Natural killer cell (primary cell): Measurements from ENCODE around the gene SCO1. TPM values are rescaled to one million over a fixed set of nuclear protein-coding genes. Genes with fewer than 3 reads are reported as not detected.
A peak's percentile ranks its signal among the peaks of the same experiment; 100 is the strongest.
"Not testable (repeated sequence)": the region's sequence is repeated elsewhere in the genome, so short reads cannot be mapped to it uniquely, and the experiment has no call there.

Source experiments
- ATAC-seq, 3 donors: fragments of 150-1000 bp in 2 of 3; fragments of 200-7000 bp in 1 of 3; cut with Tn5 transposase; 1 replicate in 1 of 3; 2 replicates in 2 of 3; pipeline ENCODE4 v1.10.0; 2021; ENCODE audit warnings: mild to moderate bottlenecking in 2 of 3, moderate library complexity in 2 of 3
- DNase-seq, 2 donors: peaks; one replicate each; pipeline versions ENCODE4 v3.0.0 to v3.0.0-alpha.2; 2013 to 2021; ENCODE audit warnings: mixed read lengths in 1 of 2
- H3K27ac ChIP-seq: one replicate; pipeline ENCODE4 v1.5.1; 2013; ENCODE audit warnings: mild to moderate bottlenecking, low read length
- H3K27me3 ChIP-seq: one replicate; pipeline ENCODE4 v1.6.1; 2013; ENCODE audit warnings: low read length; ENCODE audit not compliant: control insufficient read depth, insufficient read depth
- H3K36me3 ChIP-seq: one replicate; pipeline ENCODE4 v1.6.1; 2013; ENCODE audit warnings: low read length; ENCODE audit not compliant: control insufficient read depth, insufficient read depth
- H3K4me1 ChIP-seq: one replicate; pipeline ENCODE4 v1.6.1; 2013; ENCODE audit warnings: low read length; ENCODE audit not compliant: control insufficient read depth, insufficient read depth
- H3K4me3 ChIP-seq: one replicate; pipeline ENCODE4 v1.5.1; 2013; ENCODE audit warnings: low read length
- H3K9me3 ChIP-seq: one replicate; pipeline ENCODE4 v1.6.1; 2013; ENCODE audit warnings: low read length; ENCODE audit not compliant: control insufficient read depth, insufficient read depth
- H3K27ac Mint-ChIP-seq, 2 donors: one replicate each; pipeline ENCODE4 v1.8.0; 2022; ENCODE audit warnings: mild to moderate bottlenecking in 2 of 2, mixed read lengths in 2 of 2, moderate library complexity in 1 of 2
- H3K27me3 Mint-ChIP-seq, 2 donors: one replicate each; pipeline ENCODE4 v1.8.0; 2022; ENCODE audit warnings: low read depth in 2 of 2, mixed read lengths in 2 of 2
- H3K36me3 Mint-ChIP-seq: one replicate; pipeline ENCODE4 v1.8.0; 2022; ENCODE audit warnings: mixed read lengths
- H3K4me1 Mint-ChIP-seq, 2 donors: one replicate each; pipeline ENCODE4 v1.8.0; 2022; ENCODE audit warnings: mixed read lengths in 2 of 2
- H3K4me3 Mint-ChIP-seq: one replicate; pipeline ENCODE4 v1.8.0; 2022; ENCODE audit warnings: mild to moderate bottlenecking, moderate library complexity, mixed read lengths
- H3K9me3 Mint-ChIP-seq, 2 donors: one replicate each; pipeline ENCODE4 v1.8.0; 2022; ENCODE audit warnings: mixed read lengths in 2 of 2
- WGBS: methylation state at CpG from one replicate; pipeline ENCODE4 v1.1.7; 2013; ENCODE audit warnings: missing lambda C conversion rate; ENCODE audit not compliant: insufficient coverage; 5-methylcytosine and 5-hydroxymethylcytosine counted together
- intact Hi-C: fragments of 100-400 bp; cut with micrococcal nuclease; formaldehyde crosslinking; loops from one replicate; pipeline ENCODE4 v1.14.2; 2022
- total RNA-seq, 4 donors: library from RNA; stranded (reverse); fragments of 120-200 nt in 1 of 4; gene quantifications; one replicate each; pipeline versions ENCODE4 v1.2.3 to v1.2.4, GENCODE V29; 2013 to 2022
- TF ChIP-seq, protein P1 (sequence below): fragments of 200-600 bp; IDR thresholded peaks from one replicate; pipeline ENCODE4 v1.8.0; 2022; ENCODE audit warnings: antibody characterized with exemption

Gene SCO1
- total RNA-seq, 3 donors from 2014 or later (not counting 1 experiment from before 2014, with no cell fraction given): 13.4 to 22.9 (median 18.8) TPM

DNA sequence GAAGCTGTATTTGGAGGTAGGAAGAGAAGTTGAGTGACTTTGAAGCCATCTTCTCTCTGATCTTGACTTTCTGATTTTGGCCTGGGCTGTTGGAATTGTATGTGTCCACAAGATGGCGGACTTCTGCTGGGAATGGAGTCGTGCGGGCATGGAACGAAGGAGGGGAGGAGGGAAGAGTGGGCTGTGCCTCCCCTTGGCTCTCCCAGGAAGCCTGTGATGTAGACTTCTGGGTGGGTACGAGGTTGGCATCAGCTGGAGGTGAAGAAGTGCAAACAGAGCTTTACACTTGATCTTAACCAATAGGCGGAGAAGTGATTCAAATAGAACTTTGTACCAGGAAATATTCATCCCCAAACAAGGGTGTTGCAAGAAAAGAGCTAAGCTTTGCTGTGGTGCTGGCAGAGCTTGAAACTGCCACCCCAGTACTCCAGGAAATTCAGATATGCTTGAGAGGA lies 39.9 kb upstream of the SCO1 start:
- ATAC-seq (no peak), DNase-seq (peak in 1 of 2 donors; percentile 63)
- Mint-ChIP-seq H3K27me3 (peaks cover 0 to 8% of the 10 kb centered on the region in 2 donors), H3K9me3 (no peaks in the 10 kb centered on the region), H3K4me3 (no peak overlapping the region), H3K36me3 (no peaks in the 10 kb centered on the region), H3K27ac (no peak overlapping the region), H3K4me1 (peaks cover 5% of the 10 kb centered on the region in 2 donors)
- Histone ChIP-seq H3K36me3 (no peaks in the 10 kb centered on the region), H3K4me1 (no peaks in the 10 kb centered on the region), H3K27me3 (no peaks in the 10 kb centered on the region), H3K27ac (no peak overlapping the region), H3K4me3 (no peak overlapping the region), H3K9me3 (no peaks in the 10 kb centered on the region)
- TF ChIP-seq, protein P1, sequence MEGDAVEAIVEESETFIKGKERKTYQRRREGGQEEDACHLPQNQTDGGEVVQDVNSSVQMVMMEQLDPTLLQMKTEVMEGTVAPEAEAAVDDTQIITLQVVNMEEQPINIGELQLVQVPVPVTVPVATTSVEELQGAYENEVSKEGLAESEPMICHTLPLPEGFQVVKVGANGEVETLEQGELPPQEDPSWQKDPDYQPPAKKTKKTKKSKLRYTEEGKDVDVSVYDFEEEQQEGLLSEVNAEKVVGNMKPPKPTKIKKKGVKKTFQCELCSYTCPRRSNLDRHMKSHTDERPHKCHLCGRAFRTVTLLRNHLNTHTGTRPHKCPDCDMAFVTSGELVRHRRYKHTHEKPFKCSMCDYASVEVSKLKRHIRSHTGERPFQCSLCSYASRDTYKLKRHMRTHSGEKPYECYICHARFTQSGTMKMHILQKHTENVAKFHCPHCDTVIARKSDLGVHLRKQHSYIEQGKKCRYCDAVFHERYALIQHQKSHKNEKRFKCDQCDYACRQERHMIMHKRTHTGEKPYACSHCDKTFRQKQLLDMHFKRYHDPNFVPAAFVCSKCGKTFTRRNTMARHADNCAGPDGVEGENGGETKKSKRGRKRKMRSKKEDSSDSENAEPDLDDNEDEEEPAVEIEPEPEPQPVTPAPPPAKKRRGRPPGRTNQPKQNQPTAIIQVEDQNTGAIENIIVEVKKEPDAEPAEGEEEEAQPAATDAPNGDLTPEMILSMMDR: peak; percentile 15
- WGBS: 20% methylated on average over 6 of the region's 6 CpGs
- intact Hi-C loops: no loop called here

DNA sequence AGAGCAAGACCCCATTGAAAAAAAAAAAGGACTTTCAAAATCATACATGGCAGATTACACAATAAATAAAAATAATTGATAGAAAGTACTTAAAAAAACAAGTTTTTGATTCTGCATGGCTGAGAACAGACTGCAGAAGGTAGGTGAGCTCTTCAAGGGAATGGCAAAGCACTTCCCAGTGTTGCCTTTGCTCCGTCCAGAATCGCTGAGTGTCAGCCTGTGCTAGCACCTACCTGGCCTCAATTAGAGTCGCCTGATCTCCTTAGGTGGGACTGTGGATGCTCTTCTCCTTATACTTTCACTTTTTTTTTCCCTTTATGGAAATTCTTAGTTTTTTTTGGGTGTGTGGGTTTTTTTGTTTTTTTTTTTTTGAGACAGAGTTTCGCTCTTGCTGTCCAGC lies 38.5 kb upstream of the SCO1 start:
- H3K27ac Mint-ChIP-seq: no peak overlapping the region
- H3K36me3 Mint-ChIP-seq: no peaks in the 10 kb centered on the region
- peaks cover 0 to 8% of the 10 kb centered on the region in 2 donors for H3K27me3 Mint-ChIP-seq
- intact Hi-C loops: no loop called here
- 92% methylated on average over 3 of the region's 4 CpGs for WGBS
- Histone ChIP-seq H3K4me1 (no peaks in the 10 kb centered on the region), H3K27ac (no peak overlapping the region), H3K4me3 (no peak overlapping the region), H3K36me3 (no peaks in the 10 kb centered on the region), H3K27me3 (no peaks in the 10 kb centered on the region), H3K9me3 (no peaks in the 10 kb centered on the region)
- TF ChIP-seq, protein P1: no peak
- H3K4me1 Mint-ChIP-seq: peaks cover 8 to 9% of the 10 kb centered on the region in 2 donors
- H3K4me3 Mint-ChIP-seq: no peak overlapping the region
- ATAC-seq (no peak), DNase-seq (no peak)
- H3K9me3 Mint-ChIP-seq: no peaks in the 10 kb centered on the region

DNA sequence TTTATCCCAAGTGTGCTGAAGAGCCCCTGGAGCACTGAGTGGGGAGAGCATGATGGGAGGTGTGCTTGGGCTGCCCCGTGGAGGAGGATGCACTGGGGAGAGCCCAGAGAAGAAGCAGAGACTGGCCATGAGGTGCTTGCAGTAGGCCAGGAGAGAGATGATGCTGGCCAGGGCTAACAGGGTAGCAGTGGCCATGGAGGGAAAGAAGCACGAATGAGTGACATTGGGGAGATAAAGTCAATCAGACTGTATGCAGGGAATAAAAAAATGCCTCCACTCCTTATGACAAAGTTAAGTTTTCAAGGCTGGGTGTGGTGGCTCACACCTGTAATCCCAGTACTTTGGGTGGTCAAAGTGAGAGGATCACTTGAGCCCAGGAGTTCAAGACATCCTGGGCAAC lies 37.9 kb upstream of the SCO1 start:
- H3K4me1 ChIP-seq: peaks cover 2% of the 10 kb centered on the region
- no peak overlapping the region for H3K27ac ChIP-seq
- no peak overlapping the region for H3K27ac Mint-ChIP-seq
- no peaks in the 10 kb centered on the region for H3K36me3 ChIP-seq
- 71% methylated on average over 2 of the region's 2 CpGs for WGBS
- H3K27me3 Mint-ChIP-seq: peaks cover 0 to 4% of the 10 kb centered on the region in 2 donors
- H3K4me1 Mint-ChIP-seq: peaks cover 14 to 15% of the 10 kb centered on the region in 2 donors
- no peak overlapping the region for H3K4me3 Mint-ChIP-seq
- ATAC-seq (no peak), DNase-seq (no peak)
- intact Hi-C loops: no loop called here
- no peak overlapping the region for H3K4me3 ChIP-seq
- H3K27me3 ChIP-seq: no peaks in the 10 kb centered on the region
- TF ChIP-seq, protein P1: no peak
- no peaks in the 10 kb centered on the region for H3K36me3 Mint-ChIP-seq
- H3K9me3 Mint-ChIP-seq: no peaks in the 10 kb centered on the region
- H3K9me3 ChIP-seq: no peaks in the 10 kb centered on the region

DNA sequence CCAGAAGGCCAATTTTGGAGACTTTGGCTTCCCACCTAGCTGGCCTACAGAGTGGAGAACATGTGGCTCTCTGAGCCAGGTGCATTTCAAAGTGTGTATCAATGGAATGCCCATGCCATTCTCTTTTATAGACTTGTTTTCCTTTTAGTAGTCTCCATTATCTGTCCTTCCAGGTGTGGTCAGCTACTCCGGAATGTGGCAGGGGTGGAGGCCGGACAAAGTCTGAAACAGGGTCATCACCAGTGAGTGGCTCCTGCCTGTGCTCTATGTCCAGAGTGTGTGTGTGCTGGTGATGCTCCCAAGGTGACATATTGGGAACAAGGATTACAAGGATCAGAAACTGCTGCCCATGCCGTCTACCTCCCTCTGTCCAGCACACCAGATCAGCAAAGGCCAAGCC lies 36.3 kb upstream of the SCO1 start:
- ATAC-seq (no peak), DNase-seq (no peak)
- no peaks in the 10 kb centered on the region for H3K36me3 ChIP-seq
- peaks cover 18 to 25% of the 10 kb centered on the region in 2 donors for H3K4me1 Mint-ChIP-seq
- H3K4me3 ChIP-seq: no peak overlapping the region
- no peaks in the 10 kb centered on the region for H3K9me3 Mint-ChIP-seq
- no peak overlapping the region for H3K27ac ChIP-seq
- no peak overlapping the region for H3K4me3 Mint-ChIP-seq
- 85% methylated on average over 2 of the region's 3 CpGs for WGBS
- peaks cover 9% of the 10 kb centered on the region for H3K4me1 ChIP-seq
- H3K27me3 ChIP-seq: no peaks in the 10 kb centered on the region
- no peaks in the 10 kb centered on the region for H3K27me3 Mint-ChIP-seq
- intact Hi-C loops: no loop called here
- H3K27ac Mint-ChIP-seq: no peak overlapping the region
- no peaks in the 10 kb centered on the region for H3K9me3 ChIP-seq
- no peaks in the 10 kb centered on the region for H3K36me3 Mint-ChIP-seq
- TF ChIP-seq, protein P1: no peak

DNA sequence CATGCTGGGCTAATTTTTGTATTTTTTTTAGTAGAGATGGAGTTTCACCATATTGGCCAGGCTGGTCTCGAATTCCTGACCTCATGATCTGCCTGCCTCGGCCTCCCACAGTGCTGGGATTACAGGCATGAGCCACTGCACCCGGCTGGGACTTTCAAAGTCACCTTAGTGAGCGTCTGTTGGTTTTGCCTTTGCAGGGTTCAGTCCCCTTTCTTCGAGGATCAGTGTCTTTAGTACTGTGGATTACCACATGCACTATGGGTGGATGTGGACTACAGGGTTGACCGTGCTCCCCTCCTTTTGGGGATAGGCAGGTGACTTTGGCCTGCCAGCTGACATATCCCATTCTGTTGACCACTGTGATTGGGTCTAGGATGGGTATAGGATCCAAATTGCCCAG lies 34.8 kb upstream of the SCO1 start:
- H3K27me3 ChIP-seq, H3K36me3 ChIP-seq, H3K4me3 ChIP-seq, H3K27me3 Mint-ChIP-seq, intact Hi-C loops, H3K27ac Mint-ChIP-seq, H3K4me3 Mint-ChIP-seq, H3K4me1 ChIP-seq, H3K9me3 ChIP-seq, ATAC-seq, H3K36me3 Mint-ChIP-seq, DNase-seq, H3K9me3 Mint-ChIP-seq, H3K27ac ChIP-seq: not testable (repeated sequence)
- 78% methylated on average over 6 of the region's 6 CpGs for WGBS
- peaks cover 15 to 22% of the 10 kb centered on the region in 2 donors for H3K4me1 Mint-ChIP-seq
